Lung (tissue), 12 donors: ENCODE data around the gene MMP26. TPM values are rescaled to one million over a fixed set of nuclear protein-coding genes. Genes with fewer than 3 reads are reported as not detected.
"Not testable (repeated sequence)": the region's sequence is repeated elsewhere in the genome, so short reads cannot be mapped to it uniquely, and the experiment has no call there.

ENCODE experiments used
- ATAC-seq: fragments of 200-7000 bp; cut with Tn5 transposase; one replicate; pipeline ENCODE4 v1.9.1; 2020; ENCODE audit warnings: moderate number of reproducible peaks; ENCODE audit not compliant: insufficient read depth, low FRiP score
- DNase-seq, 3 donors: peaks; one replicate each; pipeline ENCODE4 v3.0.0-alpha.2; 2013 to 2017
- H3K27ac ChIP-seq, 2 donors: one replicate each; pipeline ENCODE4 v1.5.1; 2013; ENCODE audit warnings: mild to moderate bottlenecking in 2 of 2, moderate library complexity in 2 of 2, control low read depth in 1 of 2, inconsistent platforms in 1 of 2, low read depth in 1 of 2, low read length in 1 of 2
- H3K27me3 ChIP-seq, 3 donors: one replicate each; pipeline ENCODE4 v1.5.1; 2013; ENCODE audit warnings: low read length in 2 of 3; ENCODE audit not compliant: control insufficient read depth in 3 of 3, insufficient read depth in 3 of 3
- H3K36me3 ChIP-seq, 4 donors: one replicate each; pipeline ENCODE4 v1.5.1; 2013; ENCODE audit warnings: low read length in 4 of 4, mild to moderate bottlenecking in 1 of 4, moderate library complexity in 1 of 4; ENCODE audit not compliant: control insufficient read depth in 4 of 4, insufficient read depth in 4 of 4
- H3K4me1 ChIP-seq, 5 donors: one replicate each; pipeline ENCODE4 v1.5.1; 2013; ENCODE audit warnings: low read length in 5 of 5, mild to moderate bottlenecking in 2 of 5, moderate library complexity in 1 of 5; ENCODE audit not compliant: control insufficient read depth in 5 of 5, insufficient read depth in 5 of 5
- H3K4me3 ChIP-seq: one replicate; pipeline ENCODE4 v1.5.1; 2013; ENCODE audit warnings: mild to moderate bottlenecking, control low read depth, moderate library complexity
- H3K9ac ChIP-seq, 2 donors: one replicate each; pipeline ENCODE4 v1.5.1; 2013; ENCODE audit warnings: low read length in 2 of 2, control low read depth in 1 of 2; ENCODE audit not compliant: insufficient read depth in 1 of 2
- H3K9me3 ChIP-seq, 4 donors: one replicate each; pipeline ENCODE4 v1.5.1; 2013; ENCODE audit warnings: low read length in 3 of 4, mild to moderate bottlenecking in 1 of 4, moderate library complexity in 1 of 4; ENCODE audit not compliant: control insufficient read depth in 4 of 4, insufficient read depth in 3 of 4
- CTCF ChIP-seq: IDR thresholded peaks from 2 replicates; pipeline ENCODE4 v1.5.1; 2012; ENCODE audit warnings: mild to moderate bottlenecking; ENCODE audit errors: control extremely low read depth, extremely low read depth
- WGBS, 2 donors: extraction: QIAGEN DNeasy Blood & Tissue Kit; methylation state at CpG; one replicate each; pipeline ENCODE4 v1.1.7; 2013; 5-methylcytosine and 5-hydroxymethylcytosine counted together
- polyA plus RNA-seq, 2 donors: library from polyadenylated mRNA; stranded (reverse); fragments of 200-250 nt; gene quantifications; one replicate each; pipeline ENCODE4 v1.2.1, GENCODE V29; 2013
- total RNA-seq, 2 donors: library from RNA; depleted of rRNA in 1 of 2; stranded (reverse); fragments of >200 nt in 1 of 2; gene quantifications; one replicate each; pipeline ENCODE4 v1.2.1, GENCODE V29; 2014 to 2021
- donor health status: control.
- donor health status: control.
- donor health status: Bipolar disorder and iron deficiency.
- donor health status: healthy.
- donor health status: DM: yes; HTN: yes; CAD: no.

The MMP26 gene
- total and polyA plus RNA-seq, 4 donors, result not detected

GRCh38 chr11:4704790-4705334, 278 bp downstream of the MMP26 start:
- Histone ChIP-seq H3K4me1 (peaks cover 0 to 6% (median 0%) of the 10 kb centered on the region in 5 donors), H3K4me3 (no peak overlapping the region), H3K36me3 (no peaks in the 10 kb centered on the region), H3K27me3 (no peaks in the 10 kb centered on the region), H3K9me3 (no peaks in the 10 kb centered on the region), H3K27ac (no peak overlapping the region), H3K9ac (no peak overlapping the region)
- 75 to 87% methylated on average over 8 of the region's 8 CpGs for WGBS, 2 donors
- DNase-seq, result no peak
- no peak for TF ChIP-seq CTCF
- ATAC-seq, result no peak

DNA sequence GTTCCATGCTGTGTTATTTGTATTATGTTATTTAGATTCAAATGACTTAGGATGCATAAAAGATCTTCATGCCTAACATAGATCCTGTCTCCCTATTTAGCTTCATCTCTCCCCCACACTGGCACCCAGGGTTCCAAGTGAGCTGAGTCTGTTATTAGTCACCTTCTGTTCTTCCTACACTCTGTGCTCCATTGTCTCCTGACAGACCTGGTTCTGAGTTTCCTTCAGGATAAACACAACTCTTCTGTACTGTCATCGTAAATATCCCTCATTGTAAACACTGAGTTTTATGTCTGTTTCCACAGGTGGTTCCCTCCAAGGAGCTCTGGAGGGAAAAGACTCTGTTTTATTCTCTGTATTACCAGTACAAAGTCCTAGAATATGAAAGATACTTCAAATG, 8.7 kb downstream of the MMP26 start:
- Histone ChIP-seq H3K27ac (no peak overlapping the region), H3K4me3 (no peak overlapping the region), H3K9ac (no peak overlapping the region), H3K4me1 (no peaks in the 10 kb centered on the region), H3K27me3 (peaks cover 0 to 3% (median 0%) of the 10 kb centered on the region in 3 donors), H3K36me3 (no peaks in the 10 kb centered on the region), H3K9me3 (no peaks in the 10 kb centered on the region)
- 49 to 67% methylated on average over 1 of the region's 1 CpG for WGBS, 2 donors
- DNase-seq (no peak), ATAC-seq (no peak)
- no peak for TF ChIP-seq CTCF

GRCh38 chr11:4714300-4714699, 9.7 kb downstream of the MMP26 start:
- no peak for DNase-seq
- TF ChIP-seq CTCF, result no peak
- Histone ChIP-seq H3K36me3 (no peaks in the 10 kb centered on the region), H3K27ac (no peak overlapping the region), H3K9ac (no peak overlapping the region), H3K27me3 (peaks cover 0 to 3% (median 0%) of the 10 kb centered on the region in 3 donors), H3K4me1 (no peaks in the 10 kb centered on the region), H3K4me3 (no peak overlapping the region), H3K9me3 (no peaks in the 10 kb centered on the region)
- ATAC-seq, result no peak
- WGBS, 2 donors, result 73 to 86% methylated on average over 5 of the region's 5 CpGs

DNA sequence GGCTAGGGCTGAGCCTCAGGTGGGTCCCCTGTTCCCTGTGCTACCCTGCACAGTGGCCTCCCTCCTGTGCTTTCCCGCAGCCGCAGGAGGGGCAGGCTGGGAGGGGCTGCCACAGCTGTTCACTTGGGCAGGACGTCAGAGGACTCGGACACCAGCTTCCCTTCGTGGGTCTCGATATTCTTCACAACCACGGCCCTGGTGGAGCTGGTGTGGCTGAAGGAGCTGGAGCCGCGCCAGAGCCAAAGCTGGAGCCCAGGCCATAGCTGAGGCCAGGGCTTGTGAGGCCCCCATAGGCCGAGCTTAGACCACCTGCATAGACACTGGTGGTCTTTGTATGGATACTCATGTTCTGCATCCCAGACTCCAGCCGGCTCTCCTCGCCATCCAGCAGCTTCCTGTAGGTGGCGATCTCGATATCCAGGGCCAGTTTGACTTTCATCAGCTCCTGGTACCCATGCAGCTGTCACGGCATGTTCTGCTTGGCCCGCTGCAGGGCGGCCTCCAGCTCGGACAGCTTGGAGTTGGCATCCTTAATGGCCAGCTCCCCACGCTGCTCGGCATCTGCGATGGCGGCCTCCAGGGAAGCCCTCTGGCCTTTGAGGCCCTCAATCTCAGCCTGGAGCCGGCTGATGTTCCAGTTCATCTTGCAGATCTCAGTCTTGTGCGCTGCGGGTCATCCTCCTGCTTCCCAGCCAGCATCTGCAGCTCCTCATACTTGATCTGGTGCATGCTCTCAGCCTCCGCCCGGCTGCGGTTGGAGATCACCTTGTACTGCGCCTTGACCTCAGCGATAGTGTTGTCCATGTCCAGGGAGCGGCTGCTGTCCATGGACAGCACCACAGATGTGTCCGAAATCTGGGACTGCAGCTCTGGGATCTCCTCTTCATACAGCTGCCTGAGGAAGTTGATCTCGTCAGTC, 18.3 kb downstream of the MMP26 start:
- H3K9me3 ChIP-seq, H3K9ac ChIP-seq, H3K27me3 ChIP-seq, H3K4me1 ChIP-seq, H3K36me3 ChIP-seq, ATAC-seq, H3K4me3 ChIP-seq, DNase-seq, H3K27ac ChIP-seq: not testable (repeated sequence)
- 90% methylated on average over 33 of the region's 33 CpGs for WGBS, 2 donors
